ENCODE data around the gene MBNL1. TPM values are rescaled to one million over a fixed set of nuclear protein-coding genes. Genes with fewer than 3 reads are reported as not detected.

The MBNL1 gene
- polyA plus RNA-seq, 1 donor from 2014 or later = 12.7 TPM

GRCh38 chr3:152281133-152281713 lies 12.5 kb downstream of the MBNL1 start:
- TF ChIP-seq, protein P1, sequence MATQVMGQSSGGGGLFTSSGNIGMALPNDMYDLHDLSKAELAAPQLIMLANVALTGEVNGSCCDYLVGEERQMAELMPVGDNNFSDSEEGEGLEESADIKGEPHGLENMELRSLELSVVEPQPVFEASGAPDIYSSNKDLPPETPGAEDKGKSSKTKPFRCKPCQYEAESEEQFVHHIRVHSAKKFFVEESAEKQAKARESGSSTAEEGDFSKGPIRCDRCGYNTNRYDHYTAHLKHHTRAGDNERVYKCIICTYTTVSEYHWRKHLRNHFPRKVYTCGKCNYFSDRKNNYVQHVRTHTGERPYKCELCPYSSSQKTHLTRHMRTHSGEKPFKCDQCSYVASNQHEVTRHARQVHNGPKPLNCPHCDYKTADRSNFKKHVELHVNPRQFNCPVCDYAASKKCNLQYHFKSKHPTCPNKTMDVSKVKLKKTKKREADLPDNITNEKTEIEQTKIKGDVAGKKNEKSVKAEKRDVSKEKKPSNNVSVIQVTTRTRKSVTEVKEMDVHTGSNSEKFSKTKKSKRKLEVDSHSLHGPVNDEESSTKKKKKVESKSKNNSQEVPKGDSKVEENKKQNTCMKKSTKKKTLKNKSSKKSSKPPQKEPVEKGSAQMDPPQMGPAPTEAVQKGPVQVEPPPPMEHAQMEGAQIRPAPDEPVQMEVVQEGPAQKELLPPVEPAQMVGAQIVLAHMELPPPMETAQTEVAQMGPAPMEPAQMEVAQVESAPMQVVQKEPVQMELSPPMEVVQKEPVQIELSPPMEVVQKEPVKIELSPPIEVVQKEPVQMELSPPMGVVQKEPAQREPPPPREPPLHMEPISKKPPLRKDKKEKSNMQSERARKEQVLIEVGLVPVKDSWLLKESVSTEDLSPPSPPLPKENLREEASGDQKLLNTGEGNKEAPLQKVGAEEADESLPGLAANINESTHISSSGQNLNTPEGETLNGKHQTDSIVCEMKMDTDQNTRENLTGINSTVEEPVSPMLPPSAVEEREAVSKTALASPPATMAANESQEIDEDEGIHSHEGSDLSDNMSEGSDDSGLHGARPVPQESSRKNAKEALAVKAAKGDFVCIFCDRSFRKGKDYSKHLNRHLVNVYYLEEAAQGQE (IDR thresholded peaks at IDR 0.05; ENCODE audit: borderline replicate concordance) = no peak
- TF ChIP-seq SMC3 (conservative IDR thresholded peaks at IDR 0.05; ENCODE audit: poor library complexity) = no peak
- Histone ChIP-seq H3K27ac (ENCODE audit: low read length) (no peak overlapping the region), H3K9ac (ENCODE audit: low read length) (no peak overlapping the region), H4K20me1 (ENCODE audit: insufficient read depth) (no peaks in the 10 kb centered on the region), H3K4me3 (ENCODE audit: low read length) (no peak overlapping the region), H3K9me3 (ENCODE audit: low read length) (no peaks in the 10 kb centered on the region), H3F3A (ENCODE audit: insufficient read depth, low read length, poor library complexity, severe bottlenecking) (no peaks in the 10 kb centered on the region), H3K27me3 (ENCODE audit: insufficient read depth, low read depth, low read length) (no peaks in the 10 kb centered on the region), H2AFZ (ENCODE audit: low read depth, low read length) (no peak overlapping the region), H3K9me2 (ENCODE audit: insufficient read depth, low read length) (no peaks in the 10 kb centered on the region), H3K79me2 (replicated peaks; ENCODE audit: insufficient read depth, low read length) (peaks cover 89% of the 10 kb centered on the region), H3K36me3 (ENCODE audit: insufficient read depth, low read length) (no peaks in the 10 kb centered on the region), H3K4me2 (ENCODE audit: low read length) (no peak overlapping the region)

DNA sequence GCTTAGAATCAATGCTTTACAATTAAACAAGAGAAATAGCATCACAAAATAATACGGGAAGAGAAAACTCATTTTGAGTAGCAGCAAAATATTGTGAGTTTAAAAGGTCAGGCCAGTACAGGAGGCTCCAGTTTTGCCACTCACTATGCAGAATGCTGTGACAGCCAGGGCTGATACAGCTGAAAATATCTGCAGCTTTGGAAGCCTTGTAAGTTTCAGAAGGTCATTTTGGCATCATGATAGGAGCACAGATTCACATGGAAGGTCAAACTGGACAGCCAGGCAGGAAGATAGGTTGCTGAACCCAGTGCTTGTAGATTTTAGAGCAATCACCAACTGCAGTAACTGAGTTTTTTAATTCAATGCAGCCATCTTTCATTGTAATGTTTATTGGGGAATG lies 14.1 kb downstream of the MBNL1 start:
- TF ChIP-seq, protein P1 (IDR thresholded peaks at IDR 0.05; ENCODE audit: borderline replicate concordance) = no peak
- TF ChIP-seq POLR2AphosphoS5 (IDR thresholded peaks at IDR 0.05) (no peak), SMC3 (conservative IDR thresholded peaks at IDR 0.05; ENCODE audit: poor library complexity) (no peak), EZH2 (IDR thresholded peaks at IDR 0.05; ENCODE audit: borderline replicate concordance, insufficient read depth, low read length, poor library complexity, severe bottlenecking) (no peak), RAD21 (conservative IDR thresholded peaks at IDR 0.05) (no peak), TAF1 (IDR thresholded peaks at IDR 0.05; ENCODE audit: low read depth) (no peak), EP300 (conservative IDR thresholded peaks at IDR 0.05; ENCODE audit: poor library complexity, severe bottlenecking) (no peak), CTCF (IDR thresholded peaks at IDR 0.05; ENCODE audit: poor library complexity, severe bottlenecking) (no peak)
- Histone ChIP-seq H3K4me2 (ENCODE audit: low read length) (no peak overlapping the region), H2AFZ (ENCODE audit: low read depth, low read length) (no peak overlapping the region), H3K9me3 (ENCODE audit: low read length) (no peaks in the 10 kb centered on the region), H3K9me2 (ENCODE audit: insufficient read depth, low read length) (no peaks in the 10 kb centered on the region), H3K9ac (ENCODE audit: low read length) (no peak overlapping the region), H4K20me1 (ENCODE audit: insufficient read depth) (no peaks in the 10 kb centered on the region), H3K27ac (ENCODE audit: low read length) (no peak overlapping the region), H3F3A (ENCODE audit: insufficient read depth, low read length, poor library complexity, severe bottlenecking) (no peaks in the 10 kb centered on the region), H3K4me3 (ENCODE audit: low read length) (no peak overlapping the region), H3K27me3 (ENCODE audit: insufficient read depth, low read depth, low read length) (no peaks in the 10 kb centered on the region), H3K36me3 (ENCODE audit: insufficient read depth, low read length) (no peaks in the 10 kb centered on the region), H3K79me2 (replicated peaks; ENCODE audit: insufficient read depth, low read length) (peaks cover 79% of the 10 kb centered on the region)

All from neural cell (in vitro differentiated cells).